Right forelimb (tissue), 1 donor: ENCODE data around the gene DCLK2.

Experiments used
- DNase-seq: peaks from one replicate; pipeline ENCODE4 v3.0.0-alpha.2; 2018

The DCLK2 gene

DNA sequence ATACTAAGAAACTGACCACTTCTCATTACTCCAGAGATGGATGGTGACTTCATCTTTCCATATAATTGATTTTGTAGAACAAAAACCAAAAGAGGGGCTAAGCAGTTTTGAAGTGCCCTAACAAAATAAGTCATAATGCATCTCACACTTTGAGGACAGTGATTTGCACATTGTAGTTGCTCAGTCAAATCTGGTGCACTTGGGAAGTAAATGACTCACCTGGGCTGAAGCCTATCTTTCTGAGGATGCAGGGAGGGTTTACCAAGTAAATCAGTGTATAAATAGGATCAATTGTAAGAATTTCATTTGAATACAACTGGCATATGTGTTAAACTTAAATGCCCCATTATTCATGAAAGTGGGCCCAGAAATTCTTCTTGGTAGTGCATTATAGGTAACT is 134.2 kb downstream of the DCLK2 start:
- no peak for DNase-seq

DNA sequence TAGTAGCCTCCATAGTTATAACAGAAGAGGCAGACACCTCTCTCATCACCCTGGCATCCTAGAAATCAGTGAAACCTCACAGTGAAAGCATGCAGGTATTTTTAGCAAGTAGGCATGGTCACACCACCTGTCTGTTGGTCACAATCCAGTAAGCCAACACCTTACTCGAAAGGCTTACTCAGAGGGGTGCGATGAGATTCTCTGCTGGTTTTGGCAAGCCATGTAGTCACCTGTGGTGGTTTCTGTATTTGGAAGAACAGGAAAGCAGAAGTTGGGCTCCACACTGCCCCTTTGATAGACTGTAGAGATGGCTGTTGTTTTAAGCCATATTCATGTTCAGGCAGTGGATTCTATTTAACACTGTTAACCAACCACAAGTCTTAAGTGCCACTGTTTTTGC is 134.7 kb downstream of the DCLK2 start:
- DNase-seq: no peak

- no peak for DNase-seq
Observed at GRCh38 chr4:150215601-150216000, 137.4 kb downstream of the DCLK2 start.

- no peak for DNase-seq
Observed at GRCh38 chr4:150216726-150217125, 138.5 kb downstream of the DCLK2 start.

GRCh38 chr4:150217192-150217591 is 138.9 kb downstream of the DCLK2 start:
- DNase-seq: no peak

DNA sequence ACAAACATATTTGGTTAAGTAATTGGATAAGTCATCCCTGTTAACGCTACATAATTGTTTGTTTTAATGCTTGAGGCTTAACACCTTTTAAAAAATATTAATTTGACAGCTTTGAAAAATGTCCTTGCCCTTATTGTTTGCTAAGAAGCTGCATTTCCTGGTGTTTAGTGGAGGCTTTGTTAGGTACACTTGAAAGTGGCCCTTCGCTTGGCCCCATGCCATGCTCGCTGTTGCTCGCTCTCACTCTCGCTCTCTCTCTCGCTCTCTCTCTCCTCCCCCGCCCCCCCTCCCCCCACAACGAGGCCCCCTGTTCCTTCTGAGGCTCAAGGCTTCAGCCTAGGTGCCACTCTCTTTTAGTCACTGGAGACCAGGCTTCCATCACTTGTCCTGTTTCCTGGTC is 139.6 kb downstream of the DCLK2 start:
- no peak for DNase-seq

GRCh38 chr4:150218447-150218846 is 140.2 kb downstream of the DCLK2 start:
- no peak for DNase-seq

GRCh38 chr4:150219841-150220240 is 141.6 kb downstream of the DCLK2 start:
- no peak for DNase-seq

- DNase-seq: no peak
Observed at GRCh38 chr4:150224896-150225591, 146.8 kb downstream of the DCLK2 start.

- DNase-seq: no peak
Observed at GRCh38 chr4:150229520-150229919, 151.3 kb downstream of the DCLK2 start.

GRCh38 chr4:150230561-150230960 is 152.3 kb downstream of the DCLK2 start:
- no peak for DNase-seq

- no peak for DNase-seq
Observed at GRCh38 chr4:150231107-150231770, 153.0 kb downstream of the DCLK2 start.

DNA sequence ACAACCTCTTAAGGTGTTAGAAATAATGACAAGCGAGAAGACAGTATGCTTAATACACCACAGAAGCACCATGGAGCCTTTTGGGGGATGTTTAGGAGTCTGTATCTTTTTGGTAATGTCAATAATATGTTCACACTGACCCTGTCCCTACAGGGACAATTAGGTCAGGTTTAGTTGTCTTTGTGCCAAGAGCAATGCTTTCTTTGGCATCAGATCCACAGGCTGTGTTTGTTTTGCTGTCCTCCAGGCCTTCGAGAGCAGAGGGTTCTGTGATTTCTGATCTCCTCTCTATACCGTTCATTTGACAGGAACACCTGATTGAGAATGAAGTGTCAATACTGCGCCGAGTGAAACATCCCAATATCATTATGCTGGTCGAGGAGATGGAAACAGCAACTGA is 153.8 kb downstream of the DCLK2 start:
- DNase-seq: no peak

- no peak for DNase-seq
Observed at GRCh38 chr4:150234246-150234645, 156.0 kb downstream of the DCLK2 start.

GRCh38 chr4:150235317-150235716 is 157.1 kb downstream of the DCLK2 start:
- no peak for DNase-seq

GRCh38 chr4:150235808-150236271 is 157.6 kb downstream of the DCLK2 start:
- no peak for DNase-seq

- no peak for DNase-seq
Observed at GRCh38 chr4:150236626-150237025, 158.4 kb downstream of the DCLK2 start.

DNA sequence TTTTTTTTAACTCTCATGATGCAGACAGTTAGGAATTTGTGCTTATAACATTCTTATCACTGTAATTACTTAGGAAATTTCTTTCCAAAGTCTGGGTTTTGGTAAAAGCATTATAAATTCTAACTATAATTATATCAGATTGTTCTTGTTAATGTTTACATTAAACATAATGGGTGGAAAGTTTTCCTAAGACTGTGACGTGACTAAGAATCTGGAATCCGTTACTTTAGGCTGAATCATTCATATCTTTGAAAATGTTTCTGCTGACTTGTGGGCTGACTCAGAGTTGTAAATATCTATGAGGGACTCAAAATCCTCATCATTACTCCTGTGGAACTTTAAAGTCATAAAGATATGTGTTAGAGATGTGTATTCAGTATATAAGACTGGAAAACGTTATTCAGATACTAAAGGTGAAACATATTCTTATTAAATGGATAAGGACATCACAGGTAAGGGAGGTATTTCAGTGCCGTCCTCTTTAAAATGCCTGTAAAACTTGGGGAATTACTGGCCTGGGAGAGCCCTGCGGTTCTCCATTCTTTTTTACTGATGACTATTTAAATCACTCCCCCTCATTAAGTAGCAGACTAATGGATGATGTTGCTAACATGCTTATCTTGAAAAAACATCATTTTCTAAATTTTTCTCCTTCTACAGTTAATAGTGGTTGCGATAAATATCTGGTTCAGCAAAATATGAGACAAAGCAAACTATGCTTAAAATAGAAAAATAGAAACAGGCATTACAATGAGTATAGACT is 159.0 kb downstream of the DCLK2 start:
- DNase-seq: no peak

DNA sequence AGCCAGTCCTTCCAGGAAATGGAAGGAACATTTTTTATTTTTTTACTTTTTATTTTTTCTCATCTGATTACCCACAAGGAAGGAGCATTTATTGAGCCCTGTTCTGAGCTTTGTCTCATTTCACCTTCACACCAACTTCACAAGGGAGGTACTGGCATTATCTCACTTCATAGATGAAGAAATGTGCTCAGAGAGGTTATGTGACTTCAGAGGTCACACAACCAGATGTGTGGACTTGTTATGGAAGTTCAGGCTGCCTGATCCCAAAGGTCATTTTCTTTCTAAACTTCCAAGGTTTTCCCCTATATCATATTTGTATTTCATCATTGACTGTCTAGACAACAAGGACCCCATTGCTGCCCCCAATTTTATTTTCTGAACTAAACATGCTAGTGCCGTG is 160.3 kb downstream of the DCLK2 start:
- DNase-seq: no peak

DNA sequence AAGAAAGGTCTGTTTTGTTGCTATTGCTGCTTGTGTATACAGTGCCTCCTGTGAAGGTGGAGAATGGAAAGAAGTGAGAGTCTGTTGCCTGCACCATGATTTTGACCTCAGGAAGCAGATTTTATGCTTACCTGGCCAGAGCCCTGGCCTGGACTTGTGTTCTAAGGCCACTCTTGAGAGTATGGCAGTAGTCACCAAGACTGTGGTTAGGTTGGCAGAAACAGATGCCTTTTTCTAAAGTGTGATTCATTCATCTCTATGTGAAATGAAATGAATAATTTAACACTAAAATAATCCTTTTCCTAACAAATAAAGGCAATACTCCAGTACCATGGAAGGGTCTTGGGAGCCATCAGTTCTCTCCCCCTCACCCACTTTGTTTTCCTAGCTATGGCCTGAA is 161.8 kb downstream of the DCLK2 start:
- DNase-seq: no peak

DNA sequence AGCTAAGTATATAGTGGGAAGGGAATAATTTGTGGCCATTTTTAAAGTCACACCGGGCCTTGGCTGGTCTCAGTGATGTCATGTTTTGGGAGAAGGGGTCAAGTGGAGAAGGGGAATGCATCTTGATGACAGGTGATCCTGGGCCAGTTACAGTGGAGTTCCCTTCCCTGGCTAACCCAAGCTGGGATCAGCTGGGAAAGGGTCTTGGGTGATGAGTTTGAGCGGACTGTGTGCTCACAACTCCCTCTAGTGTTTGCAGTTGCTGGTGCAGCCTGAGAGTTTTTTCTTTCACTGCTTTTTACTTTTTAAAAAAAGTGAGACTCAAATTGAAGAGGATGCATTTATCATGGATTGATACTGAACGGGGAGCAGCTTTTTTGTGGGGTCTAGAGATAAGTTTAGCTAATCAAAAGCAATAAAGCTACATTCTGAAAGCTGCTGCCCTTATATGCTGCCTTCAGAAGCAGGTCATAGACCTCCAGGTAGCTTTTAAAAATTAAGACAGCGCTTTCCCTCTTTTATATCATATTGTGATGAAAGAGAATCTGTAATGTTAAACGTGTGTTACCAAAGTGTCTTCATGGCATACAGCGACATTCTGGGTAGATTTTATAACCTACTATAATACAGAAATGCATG is 164.7 kb downstream of the DCLK2 start:
- no peak for DNase-seq

DNA sequence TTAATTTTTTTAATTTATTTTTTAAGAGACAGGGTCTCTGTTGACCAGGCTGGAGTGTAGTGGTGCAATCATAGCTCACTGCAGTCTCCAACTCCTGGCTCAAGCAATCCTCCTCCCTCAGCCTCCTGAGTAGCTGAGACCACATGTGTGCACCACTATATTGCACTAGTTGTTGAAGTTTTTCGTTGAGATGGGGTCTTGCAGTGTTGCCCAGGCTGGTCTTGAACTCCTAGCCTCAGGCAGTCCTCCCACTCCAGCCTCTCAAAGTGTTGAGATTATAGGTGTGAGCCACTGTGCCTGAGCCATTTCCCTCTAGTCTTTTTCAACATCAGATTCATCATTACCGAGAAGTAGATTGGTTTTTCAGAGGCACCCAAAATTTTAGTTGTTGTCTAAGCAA is 165.7 kb downstream of the DCLK2 start:
- no peak for DNase-seq

- DNase-seq: no peak
Observed at GRCh38 chr4:150244600-150244999, 166.4 kb downstream of the DCLK2 start.
